H1 (cell line): Measurements from ENCODE around the gene ERP44. TPM values are rescaled to one million over a fixed set of nuclear protein-coding genes. Genes with fewer than 3 reads are reported as not detected.

Experiments used
- CTCF ChIA-PET: fragments of 300-600 bp; sonication (Branson Sonifier 250); formaldehyde crosslinking; loops from one replicate; lab custom pipeline; 2021; ENCODE audit not compliant: partially characterized antibody; lab: Charles Lee
- POLR2A ChIA-PET: fragments of 300-600 bp; sonication (Branson Sonifier 250); formaldehyde crosslinking; loops from one replicate; lab custom pipeline; 2021; ENCODE audit warnings: inconsistent platforms; ENCODE audit not compliant: partially characterized antibody; lab: Charles Lee
- DNase-seq, 2 experiments: peaks; one replicate each; pipeline versions ENCODE4 v3.0.0 to v3.0.0-alpha.2; 2010 to 2022; ENCODE audit warnings: low spot score in 2 of 2, low read depth in 1 of 2, mixed read lengths in 1 of 2
- FAIRE-seq: peaks from 2 replicates; lab custom pipeline; 2011; peaks lifted over from hg19 to GRCh38; lab: Jason Lieb, UNC
- H2AFZ ChIP-seq: 2 replicates; pipeline ENCODE4 v1.8.1; 2012; ENCODE audit warnings: low read length, inconsistent platforms
- H2AK5ac ChIP-seq: 2 replicates; pipeline ENCODE4 v1.6.1; 2013; ENCODE audit warnings: low read depth, low read length
- H2BK120ac ChIP-seq: replicated peaks from 2 replicates; pipeline ENCODE3; 2013; ENCODE audit warnings: low read depth, low read length, inconsistent platforms
- H2BK12ac ChIP-seq: 2 replicates; pipeline ENCODE4 v1.6.1; 2013; ENCODE audit warnings: low read depth, low read length
- H2BK15ac ChIP-seq: 2 replicates; pipeline ENCODE4 v1.6.1; 2013; ENCODE audit warnings: low read length
- H2BK20ac ChIP-seq: 2 replicates; pipeline ENCODE4 v1.6.1; 2013; ENCODE audit warnings: low read length
- H2BK5ac ChIP-seq: 2 replicates; pipeline ENCODE4 v1.6.1; 2013; ENCODE audit warnings: low read depth, low read length
- H3K14ac ChIP-seq: 2 replicates; pipeline ENCODE4 v1.6.1; 2013; ENCODE audit warnings: inconsistent platforms; ENCODE audit not compliant: insufficient read length
- H3K18ac ChIP-seq: 2 replicates; pipeline ENCODE4 v1.6.1; 2013; ENCODE audit warnings: low read length; ENCODE audit errors: extremely low read depth
- H3K23ac ChIP-seq: 2 replicates; pipeline ENCODE4 v1.6.1; 2013; ENCODE audit warnings: inconsistent platforms; ENCODE audit not compliant: insufficient read length
- H3K23me2 ChIP-seq: 2 replicates; pipeline ENCODE4 v1.6.1; 2013; ENCODE audit warnings: low read depth, low read length
- H3K27ac ChIP-seq: 2 replicates; pipeline ENCODE4 v1.6.1; 2011; ENCODE audit warnings: low read depth, low read length, inconsistent platforms
- H3K27me3 ChIP-seq, 4 experiments: replicated peaks in 1 of 4; 1 replicate in 1 of 4; 2 replicates in 3 of 4; pipeline versions ENCODE4 v1.6.1 to v1.8.1; 2011 to 2013; ENCODE audit warnings: low read length in 3 of 4, mild to moderate bottlenecking in 3 of 4, inconsistent platforms in 2 of 4, mixed read lengths in 2 of 4, moderate library complexity in 1 of 4; ENCODE audit not compliant: control insufficient read depth in 3 of 4, insufficient read depth in 3 of 4; ENCODE audit errors: extremely low read depth in 1 of 4
- H3K36me3 ChIP-seq, 4 experiments: 2 replicates each; pipeline versions ENCODE4 v1.6.1 to v1.8.1; 2011 to 2013; ENCODE audit warnings: mild to moderate bottlenecking in 4 of 4, low read length in 3 of 4, moderate library complexity in 2 of 4, control low read depth in 1 of 4, inconsistent platforms in 1 of 4; ENCODE audit not compliant: insufficient read depth in 4 of 4, control insufficient read depth in 2 of 4
- H3K4ac ChIP-seq: replicated peaks from 2 replicates; pipeline ENCODE3; 2013; ENCODE audit warnings: low read length, low read depth, mixed read lengths, inconsistent platforms; ENCODE audit not compliant: insufficient read length
- H3K4me1 ChIP-seq, 4 experiments: replicated peaks in 1 of 4; 1 replicate in 1 of 4; 2 replicates in 3 of 4; pipeline versions ENCODE4 v1.6.1 to v1.8.1; 2011 to 2013; ENCODE audit warnings: low read length in 3 of 4, inconsistent platforms in 2 of 4, mixed read lengths in 1 of 4; ENCODE audit not compliant: insufficient read depth in 4 of 4, control insufficient read depth in 3 of 4
- H3K4me2 ChIP-seq, 2 experiments: 2 replicates each; pipeline versions ENCODE4 v1.6.1 to v1.8.1; 2011 to 2013; ENCODE audit warnings: low read depth in 2 of 2, low read length in 2 of 2, control low read depth in 1 of 2, inconsistent platforms in 1 of 2, mild to moderate bottlenecking in 1 of 2; ENCODE audit not compliant: insufficient read depth in 1 of 2
- H3K4me3 ChIP-seq, 4 experiments: fragments of 200-600, 300-600 bp in 1 of 4; sonication (generic), shearing (Covaris generic), sonication (Bioruptor Twin) in 1 of 4; 2 replicates each; pipeline versions ENCODE4 v1.5.1 to v1.8.1; 2011 to 2016; ENCODE audit warnings: low read length in 4 of 4, low read depth in 3 of 4, control low read depth in 2 of 4, inconsistent platforms in 2 of 4, mild to moderate bottlenecking in 2 of 4, mixed read lengths in 1 of 4, moderate library complexity in 1 of 4; ENCODE audit not compliant: insufficient read depth in 2 of 4; ENCODE audit errors: extremely low read depth in 1 of 4
- H3K56ac ChIP-seq: replicated peaks from 2 replicates; pipeline ENCODE3; 2013; ENCODE audit warnings: low read depth, mild to moderate bottlenecking, mixed read lengths, low read length, inconsistent platforms; ENCODE audit not compliant: insufficient read length
- H3K79me1 ChIP-seq: 2 replicates; pipeline ENCODE4 v1.6.1; 2013; ENCODE audit warnings: low read depth, low read length, control low read depth
- H3K79me2 ChIP-seq, 2 experiments: 2 replicates each; pipeline versions ENCODE4 v1.6.1 to v1.8.1; 2012 to 2013; ENCODE audit warnings: low read length in 2 of 2, mild to moderate bottlenecking in 2 of 2, inconsistent platforms in 1 of 2; ENCODE audit not compliant: insufficient read depth in 2 of 2, control insufficient read depth in 1 of 2
- H3K9ac ChIP-seq, 4 experiments: replicated peaks in 1 of 4; 1 replicate in 1 of 4; 2 replicates in 3 of 4; pipeline versions ENCODE4 v1.6.1 to v1.8.1; 2011 to 2013; ENCODE audit warnings: low read depth in 3 of 4, low read length in 3 of 4, control low read depth in 2 of 4, mild to moderate bottlenecking in 2 of 4, moderate library complexity in 2 of 4, inconsistent platforms in 1 of 4; ENCODE audit errors: extremely low read depth in 1 of 4
- H3K9me3 ChIP-seq, 2 experiments: 2 replicates each; pipeline versions ENCODE4 v1.6.1 to v1.8.1; 2012 to 2013; ENCODE audit warnings: mild to moderate bottlenecking in 2 of 2, moderate library complexity in 2 of 2, control low read depth in 1 of 2, inconsistent platforms in 1 of 2, low read depth in 1 of 2, low read length in 1 of 2, mixed read lengths in 1 of 2; ENCODE audit not compliant: insufficient read depth in 2 of 2
- H4K20me1 ChIP-seq, 2 experiments: replicated peaks in 1 of 2; 2 replicates each; pipeline versions ENCODE3 to v1.8.1; 2011 to 2013; ENCODE audit warnings: inconsistent platforms in 2 of 2, low read length in 2 of 2, mild to moderate bottlenecking in 1 of 2; ENCODE audit not compliant: insufficient read depth in 2 of 2, control insufficient read depth in 1 of 2
- H4K5ac ChIP-seq: 2 replicates; pipeline ENCODE4 v1.6.1; 2013; ENCODE audit warnings: low read length, low read depth, mixed read lengths, inconsistent platforms; ENCODE audit not compliant: insufficient read length
- H4K8ac ChIP-seq: 2 replicates; pipeline ENCODE4 v1.8.0; 2013; ENCODE audit warnings: mild to moderate bottlenecking, moderate library complexity, low read length, inconsistent platforms; ENCODE audit not compliant: insufficient read depth; ENCODE audit errors: extremely low read depth
- H4K91ac ChIP-seq: replicated peaks from 2 replicates; pipeline ENCODE3; 2013; ENCODE audit warnings: low read length, mixed read lengths, inconsistent platforms; ENCODE audit not compliant: insufficient read length
- CEBPB ChIP-seq: IDR thresholded peaks from 2 replicates; pipeline ENCODE4 v1.6.1; 2012; ENCODE audit warnings: low read depth, low read length
- RBBP5 ChIP-seq: IDR thresholded peaks from 2 replicates; pipeline ENCODE4 v1.7.1; 2012; ENCODE audit warnings: low read depth, mild to moderate bottlenecking, inconsistent platforms, low read length, moderate library complexity, borderline replicate concordance
- WGBS, 2 experiments: shearing (Covaris generic) in 1 of 2; methylation state at CpG; one replicate each; pipeline versions ENCODE4 v1.1.6 to v1.1.7; 2013 to 2015; ENCODE audit warnings: low lambda C conversion rate in 2 of 2, mixed read lengths in 2 of 2, inconsistent platforms in 1 of 2, low coverage in 1 of 2, missing lambda C conversion rate in 1 of 2; ENCODE audit not compliant: insufficient replicate concordance in 2 of 2, insufficient coverage in 1 of 2, insufficient read length in 1 of 2; ENCODE audit errors: extremely low coverage in 1 of 2, missing lambda C conversion rate in 1 of 2; 5-methylcytosine and 5-hydroxymethylcytosine counted together
- polyA plus RNA-seq, 7 experiments: library from polyadenylated mRNA; depleted of rRNA in 3 of 7; stranded (reverse) in 5 of 7; unstranded in 2 of 7; fragments of >200 nt in 5 of 7; fragments of 200-250 nt in 2 of 7; gene quantifications; 1 replicate in 5 of 7; 2 replicates in 1 of 7; 4 replicates in 1 of 7; pipeline versions ENCODE4 v1.2.1 to v1.2.3, GENCODE V29; 2011 to 2013; ENCODE audit warnings: missing spikeins in 2 of 7, mixed read lengths in 2 of 7
- total RNA-seq: library from RNA; stranded (reverse); fragmentation: NEBNext Ultra II Directional; extraction: Animal tissue kit (Norgen Biotek cat#: 25700); gene quantifications from 2 replicates; pipeline ENCODE4 v1.2.1, GENCODE V29; 2021

The ERP44 gene
- total and polyA plus RNA-seq, 2 of the 8 experiments (the other 6 are each of a cell fraction or from before 2014, with no cell fraction given) = 5.7 to 15.6 TPM

GRCh38 chr9:100027543-100027942, 71.3 kb downstream of the ERP44 start:
- Histone ChIP-seq H2AFZ (no peak overlapping the region), H2BK12ac (no peak overlapping the region), H2AK5ac (no peak overlapping the region), H3K9ac (no peak overlapping the region), H3K79me1 (no peaks in the 10 kb centered on the region), H2BK120ac (no peak overlapping the region), H3K79me2 (no peaks in the 10 kb centered on the region), H3K4me3 (no peak overlapping the region), H3K56ac (no peak overlapping the region), H4K5ac (no peak overlapping the region), H4K20me1 (no peaks in the 10 kb centered on the region), H3K27me3 (no peaks in the 10 kb centered on the region), H2BK20ac (no peak overlapping the region), H3K23me2 (no peaks in the 10 kb centered on the region), H3K4me2 (no peak overlapping the region), H2BK5ac (no peak overlapping the region), H4K91ac (no peak overlapping the region), H3K27ac (no peak overlapping the region), H4K8ac (no peak overlapping the region), H3K4ac (no peak overlapping the region), H3K14ac (no peak overlapping the region), H3K4me1 (no peaks in the 10 kb centered on the region), H3K36me3 (peaks cover 0 to 2% (median 0%) of the 10 kb centered on the region in 4 experiments; a peak in 1 of 8 replicates), H3K9me3 (peaks cover 0 to 1% of the 10 kb centered on the region in 2 experiments; a peak in 1 of 4 replicates), H3K23ac (no peak overlapping the region), H2BK15ac (no peak overlapping the region), H3K18ac (no peak overlapping the region)
- ChIA-PET CTCF (interaction anchor here (0.6 to 1.8 kb wide), 14 partner anchors 10 to 842 kb away, joined by 3 to 7 read pairs (median 3); partner anchors contain the start of genes ERP44 and INVS), POLR2A (no interaction called here)
- DNase-seq = no peak
- TF ChIP-seq RBBP5 (no peak), CEBPB (peak; percentile 58; the same call in 1 of the 2 replicates)
- WGBS, 2 experiments = 61% methylated on average over 2 of the region's 2 CpGs; no CpG with 5 or more reads in 1 of the 2 experiments
- no peak for FAIRE-seq
